M059J (cell line): Measurements from ENCODE around the gene SPATA13. TPM values are rescaled to one million over a fixed set of nuclear protein-coding genes. Genes with fewer than 3 reads are reported as not detected.

Experiments used
- DNase-seq: peaks from one replicate; pipeline ENCODE4 v3.0.0-alpha.2; 2012; ENCODE audit warnings: low read depth
- total RNA-seq: library from RNA; depleted of rRNA; stranded (reverse); fragments of >200 nt; shearing (Covaris generic); gene quantifications from 2 replicates; pipeline ENCODE4 v1.2.3, GENCODE V29; 2014

The SPATA13 gene
- total RNA-seq, 1 experiment from 2014 or later = 7.1 TPM

GRCh38 chr13:24167666-24168391 is 7.3 kb downstream of the SPATA13 start:
- DNase-seq = no peak

GRCh38 chr13:24168392-24168750 is 7.9 kb downstream of the SPATA13 start:
- peak; percentile 14 for DNase-seq

GRCh38 chr13:24168979-24169378 is 8.5 kb downstream of the SPATA13 start:
- DNase-seq = peak; percentile 46

- DNase-seq = no peak
These were observed 11.6 kb downstream of the SPATA13 start for GRCh38 chr13:24172071-24172470.

GRCh38 chr13:24173795-24174194 is 13.3 kb downstream of the SPATA13 start:
- no peak for DNase-seq

GRCh38 chr13:24175847-24176246 is 15.3 kb downstream of the SPATA13 start:
- no peak for DNase-seq

- DNase-seq = peak; percentile 22
These were observed 16.0 kb downstream of the SPATA13 start for GRCh38 chr13:24176351-24177101.

- DNase-seq = peak; percentile 31
These were observed 18.4 kb downstream of the SPATA13 start for GRCh38 chr13:24178847-24179485.

GRCh38 chr13:24179486-24179850 is 18.9 kb downstream of the SPATA13 start:
- DNase-seq = no peak

GRCh38 chr13:24180750-24181377 is 20.3 kb downstream of the SPATA13 start:
- DNase-seq = peak; percentile 31

- no peak for DNase-seq
These were observed 21.6 kb downstream of the SPATA13 start for GRCh38 chr13:24181991-24182702.

GRCh38 chr13:24182703-24183081 is 22.2 kb downstream of the SPATA13 start:
- no peak for DNase-seq

GRCh38 chr13:24183741-24184182 is 23.2 kb downstream of the SPATA13 start:
- no peak for DNase-seq

- DNase-seq = no peak
These were observed 23.8 kb downstream of the SPATA13 start for GRCh38 chr13:24184265-24184841.

- no peak for DNase-seq
These were observed 24.4 kb downstream of the SPATA13 start for GRCh38 chr13:24184882-24185281.

- no peak for DNase-seq
These were observed 25.2 kb downstream of the SPATA13 start for GRCh38 chr13:24185591-24186232.

GRCh38 chr13:24187185-24187584 is 26.7 kb downstream of the SPATA13 start:
- no peak for DNase-seq

- DNase-seq = no peak
These were observed 31.7 kb downstream of the SPATA13 start for GRCh38 chr13:24192057-24192810.

GRCh38 chr13:24192811-24193162 is 32.3 kb downstream of the SPATA13 start:
- DNase-seq = no peak

GRCh38 chr13:24194447-24194846 is 33.9 kb downstream of the SPATA13 start:
- DNase-seq = no peak
